Body of pancreas (tissue), 4 donors: ENCODE results near the gene CDK16.

Experiments used
- CTCF ChIP-seq, 7 experiments: fragments of 450-650 bp in 4 of 7; fragments of 200-600 bp in 3 of 7; sonication (generic) in 3 of 7; IDR thresholded peaks; one replicate each; pipeline ENCODE4 v1.5.1; 2016 to 2019; ENCODE audit warnings: antibody characterized with exemption in 7 of 7
- POLR2A ChIP-seq, 3 donors: fragments of 450-650 bp; IDR thresholded peaks; one replicate each; pipeline ENCODE4 v1.6.1; 2016; ENCODE audit warnings: antibody characterized with exemption in 3 of 3, mild to moderate bottlenecking in 2 of 3

DNA sequence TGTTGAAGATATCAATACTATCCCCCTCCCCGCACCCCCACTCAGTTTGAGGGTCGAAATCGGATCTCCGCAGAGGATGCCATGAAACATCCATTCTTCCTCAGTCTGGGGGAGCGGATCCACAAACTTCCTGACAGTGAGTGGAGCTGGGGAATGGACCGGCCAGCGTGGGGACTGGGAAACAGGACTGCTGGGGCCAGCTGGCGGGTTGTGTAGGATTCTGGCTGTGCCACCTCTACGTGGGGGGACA lies 8.8 kb downstream of the CDK16 start:
- no peak for TF ChIP-seq CTCF (IDR thresholded peaks at IDR 0.05)
- TF ChIP-seq POLR2A (IDR thresholded peaks at IDR 0.05), result no peak
